Uterus (tissue), 4 donors: ENCODE results near the gene TBC1D10A. TPM values are rescaled to one million over a fixed set of nuclear protein-coding genes. Genes with fewer than 3 reads are reported as not detected.
"Not testable (repeated sequence)": the region's sequence is repeated elsewhere in the genome, so short reads cannot be mapped to it uniquely, and the experiment has no call there.

ENCODE experiments used
- DNase-seq, 2 donors: peaks; one replicate each; pipeline ENCODE4 v3.0.0-alpha.2; 2019 to 2020
- H3K27ac ChIP-seq, 2 donors: fragments of 200-600 bp; sonication (generic); 1 replicate in 1 of 2; 2 replicates in 1 of 2; pipeline ENCODE4 v1.5.1; 2016 to 2018
- H3K27me3 ChIP-seq, 2 donors: fragments of 200-600 bp; sonication (generic); one replicate each; pipeline ENCODE4 v1.5.1; 2018 to 2019; ENCODE audit warnings: control low read depth in 1 of 2
- H3K36me3 ChIP-seq, 2 donors: fragments of 200-600 bp; sonication (generic); one replicate each; pipeline ENCODE4 v1.5.1; 2019; ENCODE audit warnings: control low read depth in 1 of 2
- H3K4me1 ChIP-seq, 2 donors: fragments of 200-600 bp; sonication (generic); one replicate each; pipeline ENCODE4 v1.5.1; 2018 to 2019; ENCODE audit warnings: control low read depth in 1 of 2
- H3K4me3 ChIP-seq, 2 donors: fragments of 200-600 bp; sonication (generic); 1 replicate in 1 of 2; 2 replicates in 1 of 2; pipeline ENCODE4 v1.5.1; 2018 to 2019; ENCODE audit warnings: mild to moderate bottlenecking in 1 of 2
- H3K9me3 ChIP-seq, 2 donors: fragments of 200-600 bp; sonication (generic); one replicate each; pipeline ENCODE4 v1.5.1; 2019; ENCODE audit warnings: control low read depth in 1 of 2
- POLR2A ChIP-seq, 2 donors: fragments of 450-650 bp; IDR thresholded peaks; one replicate each; pipeline ENCODE4 v1.6.1; 2016; ENCODE audit warnings: antibody characterized with exemption in 2 of 2, mild to moderate bottlenecking in 1 of 2, moderate library complexity in 1 of 2
- intact Hi-C: fragments of 100-400 bp; cut with DNase I; formaldehyde crosslinking; loops from one replicate; pipeline ENCODE4 v1.15.1; 2023; ENCODE audit warnings: low total_unique reads
- total RNA-seq, 4 donors: library from RNA; depleted of rRNA in 3 of 4; stranded (reverse); fragments of >200 nt in 3 of 4; gene quantifications; one replicate each; pipeline versions ENCODE4 v1.1.0 to v1.2.4, GENCODE V29; 2014 to 2023
- TF ChIP-seq, protein P1 (sequence below), 4 experiments: fragments of 200-600 bp in 2 of 4; fragments of 450-650 bp in 2 of 4; sonication (generic) in 2 of 4; IDR thresholded peaks; one replicate each; pipeline ENCODE4 v1.5.1; 2016 to 2019; ENCODE audit warnings: antibody characterized with exemption in 4 of 4, mild to moderate bottlenecking in 2 of 4, moderate library complexity in 1 of 4
- donor health status: DM: yes; HTN: yes; CAD: no.

Gene TBC1D10A
- total RNA-seq, 4 donors from 2014 or later = 2.8 to 33.6 (median 10.0) TPM

GRCh38 chr22:30347255-30347892 is 20.6 kb upstream of the TBC1D10A start:
- Histone ChIP-seq H3K36me3 (no peaks in the 10 kb centered on the region), H3K4me1 (no peaks in the 10 kb centered on the region)

DNA sequence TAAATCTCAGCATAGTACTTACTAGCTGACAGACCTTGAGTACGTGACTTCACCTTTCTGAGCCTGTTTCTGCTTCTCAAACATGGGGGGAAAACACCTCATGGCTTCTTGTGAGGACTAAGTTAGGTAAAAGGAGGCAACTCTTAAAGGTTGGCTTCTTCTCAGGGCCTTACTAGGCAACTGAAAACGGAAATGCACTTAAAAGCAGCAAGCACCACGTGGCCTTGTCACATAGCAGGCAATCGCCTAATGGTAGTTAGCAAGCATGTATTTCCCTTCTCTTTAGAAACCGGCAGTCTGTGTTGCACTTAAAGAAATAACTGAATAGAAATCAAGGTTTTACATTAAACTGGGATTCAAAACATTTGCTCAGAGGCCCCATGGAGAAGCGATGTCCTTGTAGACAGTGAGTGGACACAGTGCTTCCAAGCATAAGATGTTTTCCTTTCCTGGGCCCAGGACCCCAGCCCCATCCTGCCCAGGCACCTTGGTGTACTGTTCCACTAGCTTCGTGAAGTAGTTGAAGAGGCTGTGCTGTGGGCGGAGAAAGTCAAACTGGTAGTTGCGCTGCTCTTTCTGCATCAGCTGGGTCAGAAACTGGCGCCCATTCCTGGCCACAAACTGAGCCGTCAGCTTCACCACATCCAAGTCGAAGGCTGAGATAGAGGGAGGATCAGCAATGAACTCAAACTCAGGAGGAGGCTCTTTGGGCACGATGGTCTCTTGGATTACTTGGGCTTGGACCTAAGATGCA is 17.9 kb upstream of the TBC1D10A start:
- Histone ChIP-seq H3K27ac (no peak overlapping the region), H3K4me3 (no peak overlapping the region), H3K9me3 (no peaks in the 10 kb centered on the region), H3K4me1 (no peaks in the 10 kb centered on the region), H3K27me3 (no peaks in the 10 kb centered on the region), H3K36me3 (no peaks in the 10 kb centered on the region)
- intact Hi-C loops = no loop called here
- no peak for TF ChIP-seq POLR2A (IDR thresholded peaks at IDR 0.05)
- TF ChIP-seq, protein P1, sequence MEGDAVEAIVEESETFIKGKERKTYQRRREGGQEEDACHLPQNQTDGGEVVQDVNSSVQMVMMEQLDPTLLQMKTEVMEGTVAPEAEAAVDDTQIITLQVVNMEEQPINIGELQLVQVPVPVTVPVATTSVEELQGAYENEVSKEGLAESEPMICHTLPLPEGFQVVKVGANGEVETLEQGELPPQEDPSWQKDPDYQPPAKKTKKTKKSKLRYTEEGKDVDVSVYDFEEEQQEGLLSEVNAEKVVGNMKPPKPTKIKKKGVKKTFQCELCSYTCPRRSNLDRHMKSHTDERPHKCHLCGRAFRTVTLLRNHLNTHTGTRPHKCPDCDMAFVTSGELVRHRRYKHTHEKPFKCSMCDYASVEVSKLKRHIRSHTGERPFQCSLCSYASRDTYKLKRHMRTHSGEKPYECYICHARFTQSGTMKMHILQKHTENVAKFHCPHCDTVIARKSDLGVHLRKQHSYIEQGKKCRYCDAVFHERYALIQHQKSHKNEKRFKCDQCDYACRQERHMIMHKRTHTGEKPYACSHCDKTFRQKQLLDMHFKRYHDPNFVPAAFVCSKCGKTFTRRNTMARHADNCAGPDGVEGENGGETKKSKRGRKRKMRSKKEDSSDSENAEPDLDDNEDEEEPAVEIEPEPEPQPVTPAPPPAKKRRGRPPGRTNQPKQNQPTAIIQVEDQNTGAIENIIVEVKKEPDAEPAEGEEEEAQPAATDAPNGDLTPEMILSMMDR (IDR thresholded peaks at IDR 0.05) = no peak
- no peak for DNase-seq

More at GRCh38 chr22:30347255-30347892, 20.6 kb upstream of the TBC1D10A start:
- Histone ChIP-seq H3K4me3 (no peak overlapping the region), H3K9me3 (no peaks in the 10 kb centered on the region), H3K27ac (no peak overlapping the region), H3K27me3 (no peaks in the 10 kb centered on the region)
- TF ChIP-seq, protein P1 (IDR thresholded peaks at IDR 0.05) = no peak
- TF ChIP-seq POLR2A (IDR thresholded peaks at IDR 0.05) = no peak
- intact Hi-C loops = no loop called here
- no peak for DNase-seq

DNA sequence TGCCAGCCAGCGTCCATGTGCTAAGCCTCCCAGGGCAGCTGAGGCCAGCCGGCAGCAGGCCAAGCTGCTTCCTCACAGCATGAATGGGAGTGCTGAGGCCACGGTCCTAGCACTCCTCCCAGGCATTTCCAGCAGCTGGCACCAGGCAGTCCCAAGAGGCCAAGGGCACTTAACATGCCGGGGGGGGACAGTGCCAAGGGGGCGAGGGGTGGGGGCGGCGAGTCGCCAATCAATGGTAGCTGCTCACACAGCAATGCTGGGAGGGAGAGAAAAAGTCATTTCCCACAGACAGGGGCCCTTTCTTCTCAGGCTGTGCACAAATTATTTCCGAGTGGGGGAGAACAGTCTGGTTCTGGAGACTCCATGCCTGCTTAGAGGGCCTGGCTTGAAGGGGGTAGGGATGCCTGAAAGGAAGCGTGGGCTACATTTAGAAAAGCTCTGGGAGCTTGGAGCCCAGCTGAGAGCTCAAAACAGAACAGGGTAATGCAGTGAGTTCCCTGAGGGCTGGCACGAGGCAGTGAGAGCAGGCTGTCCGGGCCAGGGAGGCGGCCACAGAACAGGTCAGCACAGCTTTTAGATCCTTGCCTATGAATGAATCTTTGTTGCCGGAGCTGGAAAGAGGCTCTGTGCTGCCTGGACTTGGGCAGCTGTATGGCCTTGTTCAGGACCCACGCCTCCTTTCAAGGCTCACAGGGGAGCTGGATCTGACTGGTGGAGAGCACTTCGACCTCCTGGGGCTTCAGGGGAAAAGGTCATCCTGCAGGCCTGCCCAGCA is 14.4 kb upstream of the TBC1D10A start:
- DNase-seq = no peak
- intact Hi-C loops = no loop called here
- no peak for TF ChIP-seq POLR2A (IDR thresholded peaks at IDR 0.05)
- TF ChIP-seq, protein P1 (IDR thresholded peaks at IDR 0.05) = no peak

DNA sequence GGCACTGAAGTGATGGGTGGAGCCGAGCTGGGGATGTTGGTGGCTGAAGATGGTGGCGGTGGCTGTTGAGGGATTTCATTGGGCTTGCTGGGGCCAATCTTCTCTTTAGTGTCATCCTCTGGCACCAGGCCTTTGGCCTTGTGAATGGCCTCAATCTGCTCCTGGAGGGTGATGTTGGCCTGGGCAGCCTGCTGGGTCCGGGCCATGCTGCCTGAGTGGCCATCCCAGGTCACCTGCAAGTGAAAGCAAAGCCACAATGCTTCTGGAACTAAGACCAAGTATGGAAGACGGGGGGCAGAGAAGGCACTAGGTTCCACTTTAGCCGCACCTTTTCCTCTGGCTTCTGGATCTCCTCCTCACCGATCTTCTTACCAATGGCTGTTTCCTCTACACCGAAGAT is 12.1 kb upstream of the TBC1D10A start:
- Histone ChIP-seq H3K36me3 (no peaks in the 10 kb centered on the region), H3K9me3 (no peaks in the 10 kb centered on the region), H3K4me3 (no peak overlapping the region), H3K27ac (no peak overlapping the region), H3K27me3 (no peaks in the 10 kb centered on the region), H3K4me1 (no peaks in the 10 kb centered on the region)
- TF ChIP-seq, protein P1 (IDR thresholded peaks at IDR 0.05) = no peak
- no peak for TF ChIP-seq POLR2A (IDR thresholded peaks at IDR 0.05)
- intact Hi-C loops = no loop called here
- DNase-seq = no peak

More for the DNA sequence above, 14.4 kb upstream of the TBC1D10A start:
- H3K36me3 ChIP-seq = no peaks in the 10 kb centered on the region
- H3K27me3 ChIP-seq = no peaks in the 10 kb centered on the region
- H3K4me1 ChIP-seq = no peaks in the 10 kb centered on the region
- H3K27ac ChIP-seq = no peak overlapping the region
- H3K4me3 ChIP-seq = no peak overlapping the region
- H3K9me3 ChIP-seq = no peaks in the 10 kb centered on the region

DNA sequence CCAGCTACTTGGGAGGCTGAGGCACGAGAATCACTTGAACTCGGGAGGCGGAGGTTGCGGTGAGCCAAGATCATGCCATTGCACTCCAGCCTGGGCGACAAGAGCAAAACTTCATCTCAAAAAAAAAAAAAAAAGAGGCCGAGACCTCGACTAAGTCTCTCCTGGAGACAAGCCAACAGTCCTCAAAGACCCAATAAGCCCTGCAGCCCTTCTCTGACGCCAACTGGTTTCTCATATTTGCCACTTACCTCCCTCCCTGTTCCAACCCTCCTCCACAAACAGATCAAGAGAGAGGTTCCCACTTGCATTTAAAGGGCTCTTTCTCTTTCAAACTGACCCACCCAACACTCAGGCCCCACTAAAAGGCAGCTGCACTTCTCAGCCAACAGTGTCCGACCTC is 11.6 kb upstream of the TBC1D10A start:
- H3K27me3 ChIP-seq, intact Hi-C loops, H3K27ac ChIP-seq, H3K4me3 ChIP-seq, H3K36me3 ChIP-seq, H3K4me1 ChIP-seq, DNase-seq, H3K9me3 ChIP-seq: not testable (repeated sequence)
